GM23338 (cell line): ENCODE results near the gene TNPO3. TPM values are rescaled to one million over a fixed set of nuclear protein-coding genes. Genes with fewer than 3 reads are reported as not detected.

Experiments used
- polyA plus RNA-seq: library from polyadenylated mRNA; unstranded; fragments of >200 nt; fragmentation: Nextera tagmentation; extraction: Ambion mirVana; gene quantifications from 2 replicates; pipeline ENCODE4 v1.2.1, GENCODE V29; 2016
- small RNA-seq: library from RNA; depleted of rRNA; stranded (forward); fragments of <200 nt; gene quantifications from one replicate; pipeline ENCODE3, GENCODE V24; 2014; ENCODE audit warnings: low replicate concordance
- total RNA-seq: library from RNA; depleted of rRNA; stranded (reverse); fragments of >200 nt; shearing (Covaris generic); gene quantifications from 2 replicates; pipeline ENCODE4 v1.2.3, GENCODE V29; 2014; rRNA removed
- TF ChIP-seq, protein P1 (sequence below), 2 experiments: fragments of 200-600 bp in 1 of 2; sonication (generic) in 1 of 2; conservative IDR thresholded peaks; 2 replicates each; pipeline versions ENCODE4 v1.5.1 to v1.6.1; 2016 to 2017; ENCODE audit warnings: antibody characterized with exemption in 2 of 2, low read depth in 2 of 2, mild to moderate bottlenecking in 2 of 2, moderate library complexity in 1 of 2

TNPO3 gene
- total and polyA plus RNA-seq, 2 experiments from 2014 or later, result 38.2 to 127 TPM

DNA sequence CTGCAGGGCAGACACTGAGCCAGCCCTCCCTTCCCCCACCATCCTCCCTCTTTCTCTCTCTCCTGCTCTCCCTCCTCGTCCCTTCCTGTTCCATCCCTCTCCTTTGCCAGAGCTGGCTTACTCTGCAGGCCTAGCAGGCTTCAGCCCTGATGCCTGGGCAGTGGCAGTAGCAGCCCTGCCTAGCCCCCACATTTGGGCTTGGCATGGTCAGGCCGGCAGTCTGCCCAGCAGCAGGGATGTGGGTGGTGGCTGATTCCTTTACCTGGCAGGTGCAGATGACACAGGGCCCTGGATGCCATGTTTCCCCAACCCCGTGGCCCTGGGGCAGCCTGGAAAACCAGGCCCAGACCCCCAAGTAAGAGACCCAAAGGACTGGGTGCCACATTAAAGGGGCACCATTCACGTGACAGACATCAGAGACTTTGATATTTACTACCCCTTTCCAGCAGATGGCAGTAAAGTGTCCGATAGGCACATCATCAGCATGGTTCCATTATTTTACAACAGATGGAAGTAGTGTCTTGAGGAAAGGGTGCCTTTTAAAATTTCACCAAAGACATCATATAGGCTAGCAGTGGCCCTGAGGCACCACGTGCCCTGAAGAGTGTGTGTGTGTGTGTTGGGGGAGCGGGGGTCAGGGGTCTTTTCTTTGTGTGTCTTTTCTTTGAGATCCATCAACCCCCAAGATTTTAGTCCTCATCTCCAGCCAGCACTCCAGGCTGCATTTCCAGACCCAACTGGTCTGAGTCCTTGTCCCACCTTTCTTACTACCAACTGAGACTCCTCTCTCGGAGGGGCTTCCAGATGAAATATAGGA lies 150.3 kb downstream of the TNPO3 start (continued):
- TF ChIP-seq, protein P1, sequence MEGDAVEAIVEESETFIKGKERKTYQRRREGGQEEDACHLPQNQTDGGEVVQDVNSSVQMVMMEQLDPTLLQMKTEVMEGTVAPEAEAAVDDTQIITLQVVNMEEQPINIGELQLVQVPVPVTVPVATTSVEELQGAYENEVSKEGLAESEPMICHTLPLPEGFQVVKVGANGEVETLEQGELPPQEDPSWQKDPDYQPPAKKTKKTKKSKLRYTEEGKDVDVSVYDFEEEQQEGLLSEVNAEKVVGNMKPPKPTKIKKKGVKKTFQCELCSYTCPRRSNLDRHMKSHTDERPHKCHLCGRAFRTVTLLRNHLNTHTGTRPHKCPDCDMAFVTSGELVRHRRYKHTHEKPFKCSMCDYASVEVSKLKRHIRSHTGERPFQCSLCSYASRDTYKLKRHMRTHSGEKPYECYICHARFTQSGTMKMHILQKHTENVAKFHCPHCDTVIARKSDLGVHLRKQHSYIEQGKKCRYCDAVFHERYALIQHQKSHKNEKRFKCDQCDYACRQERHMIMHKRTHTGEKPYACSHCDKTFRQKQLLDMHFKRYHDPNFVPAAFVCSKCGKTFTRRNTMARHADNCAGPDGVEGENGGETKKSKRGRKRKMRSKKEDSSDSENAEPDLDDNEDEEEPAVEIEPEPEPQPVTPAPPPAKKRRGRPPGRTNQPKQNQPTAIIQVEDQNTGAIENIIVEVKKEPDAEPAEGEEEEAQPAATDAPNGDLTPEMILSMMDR (conservative IDR thresholded peaks at IDR 0.05; ENCODE audit: low read depth in 2 of 2), result peak; percentile 75 to 85

Small RNA genes within 50 kb of the gene (small RNA-seq; reads per million reads assigned to genes)
- not detected for gene RN7SL306P

Other genes with a start within 250 kb of the TNPO3 start
- 9.4 and 11.8 TPM in 2 replicates for gene FLNC, start 224.7 kb downstream of the TNPO3 start, total RNA-seq
- gene FLNC, start 224.7 kb downstream of the TNPO3 start, polyA plus RNA-seq, result 0.64 and 0.65 TPM in 2 replicates
- gene ATP6V1F, start 192.3 kb downstream of the TNPO3 start, total RNA-seq, result 60.2 and 66.5 TPM in 2 replicates
- 271 and 294 TPM in 2 replicates for gene ATP6V1F, start 192.3 kb downstream of the TNPO3 start, polyA plus RNA-seq
- 0.76 and 1.3 TPM in 2 replicates for gene KCP, start 144.4 kb downstream of the TNPO3 start, total RNA-seq
- gene KCP, start 144.4 kb downstream of the TNPO3 start, polyA plus RNA-seq, result 0.99 and 1.1 TPM in 2 replicates
- 1.1 and 3.7 TPM in 2 replicates for gene IRF5, start 117.2 kb downstream of the TNPO3 start, total RNA-seq
- gene IRF5, start 117.2 kb downstream of the TNPO3 start, polyA plus RNA-seq, result 0.37 and 1.9 TPM in 2 replicates
- 46.8 and 51.5 TPM in 2 replicates for gene TSPAN33, start 89.6 kb upstream of the TNPO3 start, total RNA-seq
- 17.6 and 21.1 TPM in 2 replicates for gene TSPAN33, start 89.6 kb upstream of the TNPO3 start, polyA plus RNA-seq
- 57.7 and 61.5 TPM in 2 replicates for gene SMO, start 133.5 kb upstream of the TNPO3 start, total RNA-seq
- gene SMO, start 133.5 kb upstream of the TNPO3 start, polyA plus RNA-seq, result 13.1 and 13.9 TPM in 2 replicates
- 29.4 and 42.6 TPM in 2 replicates for gene AHCYL2, start 169.9 kb upstream of the TNPO3 start, total RNA-seq
- 7.8 and 9.2 TPM in 2 replicates for gene AHCYL2, start 169.9 kb upstream of the TNPO3 start, polyA plus RNA-seq